Fibroblast of lung (primary cell): Measurements from ENCODE around the gene ALKBH6. TPM values are rescaled to one million over a fixed set of nuclear protein-coding genes. Genes with fewer than 3 reads are reported as not detected.
A peak's percentile ranks its signal among the peaks of the same experiment; 100 is the strongest.

Experiments used
- DNase-seq, 2 donors: peaks; one replicate each; pipeline versions ENCODE4 v3.0.0 to v3.0.0-alpha.2; 2010; ENCODE audit warnings: low read depth in 2 of 2
- H2AFZ ChIP-seq: 2 replicates; pipeline ENCODE4 v1.5.1; 2012; ENCODE audit warnings: low read length, control low read depth, inconsistent platforms
- H3K27ac ChIP-seq: 2 replicates; pipeline ENCODE4 v1.5.1; 2011; ENCODE audit warnings: low read length, control low read depth; ENCODE audit not compliant: insufficient read depth
- H3K27me3 ChIP-seq: 2 replicates; pipeline ENCODE4 v1.5.1; 2011; ENCODE audit warnings: mild to moderate bottlenecking, low read length; ENCODE audit not compliant: control insufficient read depth, insufficient read depth
- H3K36me3 ChIP-seq: 2 replicates; pipeline ENCODE4 v1.5.1; 2011; ENCODE audit warnings: low read length; ENCODE audit not compliant: control insufficient read depth, insufficient read depth
- H3K4me1 ChIP-seq: 2 replicates; pipeline ENCODE4 v1.5.1; 2011; ENCODE audit warnings: low read length; ENCODE audit not compliant: control insufficient read depth, insufficient read depth; ENCODE audit errors: extremely low read depth
- H3K4me2 ChIP-seq: 2 replicates; pipeline ENCODE4 v1.5.1; 2011; ENCODE audit warnings: low read length, control low read depth; ENCODE audit not compliant: insufficient read depth; ENCODE audit errors: extremely low read depth
- H3K4me3 ChIP-seq, 4 experiments: fragments of 200-600 bp in 1 of 4; sonication (generic) in 1 of 4; replicated peaks in 1 of 4; 2 replicates each; pipeline ENCODE4 v1.5.1; 2011 to 2016; ENCODE audit warnings: low read length in 4 of 4, low read depth in 3 of 4, mild to moderate bottlenecking in 3 of 4, control low read depth in 2 of 4, inconsistent platforms in 1 of 4, mixed read lengths in 1 of 4; ENCODE audit not compliant: insufficient read depth in 1 of 4; ENCODE audit errors: control extremely low read depth in 1 of 4
- H3K79me2 ChIP-seq: 2 replicates; pipeline ENCODE4 v1.5.1; 2012; ENCODE audit warnings: mild to moderate bottlenecking, low read length, inconsistent platforms; ENCODE audit not compliant: control insufficient read depth, insufficient read depth
- H3K9ac ChIP-seq: 2 replicates; pipeline ENCODE4 v1.5.1; 2011; ENCODE audit warnings: mild to moderate bottlenecking, low read length, control low read depth; ENCODE audit not compliant: insufficient read depth
- H3K9me3 ChIP-seq: 2 replicates; pipeline ENCODE4 v1.5.1; 2012; ENCODE audit warnings: low read depth, low read length; ENCODE audit not compliant: control insufficient read depth, insufficient read depth
- H4K20me1 ChIP-seq: 2 replicates; pipeline ENCODE4 v1.5.1; 2011; ENCODE audit warnings: low read length; ENCODE audit not compliant: control insufficient read depth, insufficient read depth; ENCODE audit errors: extremely low read depth
- EZH2 ChIP-seq: IDR thresholded peaks from 2 replicates; pipeline ENCODE4 v1.5.1; 2012; ENCODE audit warnings: low read length, control low read depth, mild to moderate bottlenecking; ENCODE audit errors: missing control alignments
- polyA plus RNA-seq, 2 donors: library from polyadenylated mRNA; depleted of rRNA in 1 of 2; stranded (reverse) in 1 of 2; unstranded in 1 of 2; fragments of >200 nt; gene quantifications; 2 replicates each; pipeline ENCODE4 v1.2.1, GENCODE V29; 2011 to 2012; ENCODE audit warnings: missing spikeins in 1 of 2
- total RNA-seq: library from RNA; depleted of rRNA; stranded (reverse); fragments of >200 nt; gene quantifications from 2 replicates; pipeline ENCODE4 v1.2.1, GENCODE V29; 2014
- TF ChIP-seq, protein P1 (sequence below), 2 donors: IDR thresholded peaks in 1 of 2; conservative IDR thresholded peaks in 1 of 2; 1 replicate in 1 of 2; 2 replicates in 1 of 2; pipeline ENCODE4 v1.5.1; 2011 to 2012; ENCODE audit warnings: low read length in 2 of 2, control low read depth in 1 of 2, inconsistent platforms in 1 of 2, low read depth in 1 of 2, mild to moderate bottlenecking in 1 of 2

Gene ALKBH6
- total and polyA plus RNA-seq, 2 donors (not counting 1 experiment from before 2014, with no cell fraction given) = 19.5 to 20.1 TPM

DNA sequence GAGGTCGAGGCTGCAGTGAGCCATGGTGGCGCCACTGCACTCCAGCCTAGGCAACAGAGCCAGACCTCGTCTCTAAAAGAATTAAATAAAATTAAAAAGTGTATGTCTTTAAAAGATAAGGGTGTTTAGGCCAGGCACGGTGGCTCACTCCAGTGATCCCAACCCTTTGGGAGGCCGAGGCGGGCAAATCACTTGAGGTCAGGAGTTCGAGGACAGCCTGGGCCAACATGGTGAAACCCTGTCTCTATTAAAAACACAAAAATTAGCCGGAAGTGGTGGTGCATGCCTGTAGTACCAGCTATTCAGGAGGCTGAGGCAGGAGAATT is 26.5 kb downstream of the ALKBH6 start:
- Histone ChIP-seq H3K4me1 (no peaks in the 10 kb centered on the region), H3K36me3 (no peaks in the 10 kb centered on the region), H4K20me1 (no peaks in the 10 kb centered on the region), H3K4me2 (no peak overlapping the region), H3K4me3 (no peak overlapping the region), H3K27ac (no peak overlapping the region), H3K79me2 (no peaks in the 10 kb centered on the region), H3K27me3 (peaks cover 14% of the 10 kb centered on the region), H3K9ac (no peak overlapping the region), H2AFZ (no peak overlapping the region), H3K9me3 (no peaks in the 10 kb centered on the region)
- TF ChIP-seq EZH2 = no peak
- TF ChIP-seq, protein P1, sequence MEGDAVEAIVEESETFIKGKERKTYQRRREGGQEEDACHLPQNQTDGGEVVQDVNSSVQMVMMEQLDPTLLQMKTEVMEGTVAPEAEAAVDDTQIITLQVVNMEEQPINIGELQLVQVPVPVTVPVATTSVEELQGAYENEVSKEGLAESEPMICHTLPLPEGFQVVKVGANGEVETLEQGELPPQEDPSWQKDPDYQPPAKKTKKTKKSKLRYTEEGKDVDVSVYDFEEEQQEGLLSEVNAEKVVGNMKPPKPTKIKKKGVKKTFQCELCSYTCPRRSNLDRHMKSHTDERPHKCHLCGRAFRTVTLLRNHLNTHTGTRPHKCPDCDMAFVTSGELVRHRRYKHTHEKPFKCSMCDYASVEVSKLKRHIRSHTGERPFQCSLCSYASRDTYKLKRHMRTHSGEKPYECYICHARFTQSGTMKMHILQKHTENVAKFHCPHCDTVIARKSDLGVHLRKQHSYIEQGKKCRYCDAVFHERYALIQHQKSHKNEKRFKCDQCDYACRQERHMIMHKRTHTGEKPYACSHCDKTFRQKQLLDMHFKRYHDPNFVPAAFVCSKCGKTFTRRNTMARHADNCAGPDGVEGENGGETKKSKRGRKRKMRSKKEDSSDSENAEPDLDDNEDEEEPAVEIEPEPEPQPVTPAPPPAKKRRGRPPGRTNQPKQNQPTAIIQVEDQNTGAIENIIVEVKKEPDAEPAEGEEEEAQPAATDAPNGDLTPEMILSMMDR (conservative IDR thresholded peaks at IDR 0.05 in 1 of 2, IDR thresholded peaks at IDR 0.05 in 1 of 2; ENCODE audit: low read depth in 1 of 2, low read length in 2 of 2) = no peak
- no peak for DNase-seq

DNA sequence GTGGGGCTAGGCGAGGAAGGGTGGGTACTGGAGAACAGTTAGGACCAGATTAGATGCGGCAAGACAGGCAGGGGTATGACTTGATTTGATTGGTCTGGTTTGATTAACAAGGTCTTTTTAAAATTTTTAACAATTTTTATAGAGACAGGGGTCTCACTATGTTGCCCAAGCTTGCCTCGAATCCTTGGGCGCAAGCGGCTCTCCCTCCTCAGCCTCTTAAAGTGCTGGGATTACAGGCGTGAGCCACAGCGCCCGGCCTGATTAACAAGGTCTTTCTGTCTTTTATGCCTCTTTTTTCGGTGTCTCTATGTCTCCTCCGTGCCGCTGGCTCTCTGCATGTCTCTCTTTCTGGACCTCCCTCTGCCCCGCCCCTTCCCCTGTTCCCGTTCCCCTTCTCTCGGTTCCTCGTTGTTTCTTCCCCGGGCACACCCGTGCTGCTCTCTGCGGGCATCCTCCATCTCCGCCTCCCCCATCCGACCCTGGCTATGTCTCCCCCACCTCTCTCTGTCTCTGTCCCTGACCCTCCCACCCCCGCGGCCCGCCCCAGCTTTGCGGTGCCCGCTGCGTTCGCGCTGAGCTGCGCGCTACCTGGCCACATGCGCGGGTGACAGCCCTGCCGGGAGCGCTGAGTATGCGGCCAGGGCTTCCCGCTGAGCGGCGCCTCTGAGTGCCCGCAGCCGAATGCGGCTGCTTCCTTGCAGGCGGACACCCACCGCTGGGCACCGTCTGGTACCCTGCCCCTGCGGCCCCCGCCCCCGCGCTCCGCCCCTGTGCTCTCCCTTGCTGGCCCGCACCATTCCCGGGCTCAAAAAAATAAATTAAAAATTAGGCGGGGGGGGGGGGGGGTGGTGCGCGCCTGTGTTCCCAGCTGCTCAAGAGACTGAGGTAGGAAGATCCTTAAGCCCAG is 27.1 kb downstream of the ALKBH6 start:
- H3K4me1 ChIP-seq = no peaks in the 10 kb centered on the region
- no peak overlapping the region for H3K4me2 ChIP-seq
- H2AFZ ChIP-seq = no peak overlapping the region

DNA sequence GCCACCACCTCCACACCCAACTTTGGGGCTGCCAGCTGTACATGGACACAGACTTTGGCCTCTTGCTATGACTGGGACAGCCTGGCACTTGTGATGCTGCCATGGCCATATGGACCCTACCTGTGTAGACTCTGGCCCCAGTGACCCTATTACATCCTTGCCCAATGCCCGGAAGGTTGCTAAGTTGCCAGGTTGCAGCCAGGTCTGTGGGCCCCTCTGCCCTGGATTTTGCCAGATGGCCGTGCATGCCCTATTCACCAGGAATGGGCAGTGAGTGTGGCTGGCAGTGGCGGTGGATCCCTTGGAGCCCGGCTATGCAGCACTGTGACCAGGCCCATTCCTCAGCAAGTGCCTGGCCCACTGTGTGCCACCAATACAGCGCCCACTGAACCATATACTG is 27.9 kb downstream of the ALKBH6 start:
- Histone ChIP-seq H3K4me2 (no peak overlapping the region), H3K27ac (no peak overlapping the region), H4K20me1 (no peaks in the 10 kb centered on the region), H3K27me3 (peaks cover 14% of the 10 kb centered on the region), H3K9ac (no peak overlapping the region), H2AFZ (no peak overlapping the region), H3K36me3 (no peaks in the 10 kb centered on the region), H3K79me2 (no peaks in the 10 kb centered on the region), H3K4me1 (no peaks in the 10 kb centered on the region), H3K9me3 (no peaks in the 10 kb centered on the region), H3K4me3 (no peak overlapping the region)
- TF ChIP-seq EZH2 = no peak
- TF ChIP-seq, protein P1 (conservative IDR thresholded peaks at IDR 0.05 in 1 of 2, IDR thresholded peaks at IDR 0.05 in 1 of 2; ENCODE audit: low read depth in 1 of 2, low read length in 2 of 2) = no peak
- no peak for DNase-seq

More for the DNA sequence above, 27.1 kb downstream of the ALKBH6 start:
- Histone ChIP-seq H3K9me3 (no peaks in the 10 kb centered on the region), H3K27ac (no peak overlapping the region), H3K27me3 (peaks cover 14% of the 10 kb centered on the region), H3K36me3 (no peaks in the 10 kb centered on the region), H4K20me1 (no peaks in the 10 kb centered on the region), H3K79me2 (no peaks in the 10 kb centered on the region), H3K4me3 (peak overlapping the region in 1 of 4 experiments; percentile 20), H3K9ac (no peak overlapping the region)
- TF ChIP-seq, protein P1 (conservative IDR thresholded peaks at IDR 0.05 in 1 of 2, IDR thresholded peaks at IDR 0.05 in 1 of 2; ENCODE audit: low read depth in 1 of 2, low read length in 2 of 2) = no peak
- peak; percentile 61 for TF ChIP-seq EZH2
- no peak for DNase-seq
